H9 (cell line): ENCODE measurements around the gene ALG14. TPM values are rescaled to one million over a fixed set of nuclear protein-coding genes. Genes with fewer than 3 reads are reported as not detected.

ENCODE experiments used
- DNase-seq: peaks from one replicate; pipeline ENCODE4 v3.0.0-alpha.2; 2017
- H2AFZ ChIP-seq: one replicate; pipeline ENCODE4 v1.6.1; 2013; ENCODE audit warnings: mild to moderate bottlenecking, low read length, control low read depth, moderate library complexity
- H2AK5ac ChIP-seq: 2 replicates; pipeline ENCODE4 v1.6.1; 2013; ENCODE audit warnings: low read length, control low read depth, mixed read lengths; ENCODE audit not compliant: insufficient read length
- H2BK120ac ChIP-seq: one replicate; pipeline ENCODE4 v1.6.1; 2013; ENCODE audit warnings: low read depth, mild to moderate bottlenecking, low read length, control low read depth, inconsistent platforms; ENCODE audit not compliant: poor library complexity, severe bottlenecking
- H2BK12ac ChIP-seq: 2 replicates; pipeline ENCODE4 v1.6.1; 2013; ENCODE audit warnings: low read length, control low read depth, mixed read lengths, low read depth; ENCODE audit not compliant: insufficient read length
- H2BK15ac ChIP-seq: 2 replicates; pipeline ENCODE4 v1.6.1; 2013; ENCODE audit warnings: low read depth, low read length, control low read depth
- H2BK20ac ChIP-seq: one replicate; pipeline ENCODE4 v1.6.1; 2013; ENCODE audit warnings: low read depth, mild to moderate bottlenecking, low read length, control low read depth, inconsistent platforms; ENCODE audit not compliant: poor library complexity, severe bottlenecking
- H2BK5ac ChIP-seq: 2 replicates; pipeline ENCODE4 v1.6.1; 2013; ENCODE audit warnings: low read length, control low read depth, mixed read lengths; ENCODE audit not compliant: insufficient read length
- H3K14ac ChIP-seq: 2 replicates; pipeline ENCODE4 v1.6.1; 2013; ENCODE audit warnings: low read length, control low read depth; ENCODE audit not compliant: insufficient read depth
- H3K18ac ChIP-seq: 2 replicates; pipeline ENCODE4 v1.6.1; 2013; ENCODE audit warnings: low read depth, mild to moderate bottlenecking, mixed read lengths, low read length, control low read depth; ENCODE audit not compliant: insufficient read length
- H3K23ac ChIP-seq: 2 replicates; pipeline ENCODE4 v1.6.1; 2013; ENCODE audit warnings: low read length, control low read depth, mixed read lengths, low read depth; ENCODE audit not compliant: insufficient read length
- H3K23me2 ChIP-seq: 2 replicates; pipeline ENCODE4 v1.6.1; 2013; ENCODE audit warnings: low read depth, mild to moderate bottlenecking, mixed read lengths, low read length, control low read depth; ENCODE audit not compliant: insufficient read length, poor library complexity, severe bottlenecking
- H3K27ac ChIP-seq: 2 replicates; pipeline ENCODE4 v1.5.1; 2013; ENCODE audit warnings: low read length, control low read depth, mixed read lengths, low read depth; ENCODE audit not compliant: insufficient read length
- H3K27me3 ChIP-seq: 2 replicates; pipeline ENCODE4 v1.6.1; 2013; ENCODE audit warnings: low read length, control low read depth, inconsistent platforms; ENCODE audit not compliant: insufficient read depth
- H3K4ac ChIP-seq: 2 replicates; pipeline ENCODE4 v1.6.1; 2013; ENCODE audit warnings: low read depth, mild to moderate bottlenecking, control low read depth, inconsistent platforms, low read length, moderate library complexity
- H3K4me1 ChIP-seq: 2 replicates; pipeline ENCODE4 v1.6.1; 2013; ENCODE audit warnings: low read length, control low read depth, inconsistent platforms; ENCODE audit not compliant: insufficient read depth
- H3K4me2 ChIP-seq: 2 replicates; pipeline ENCODE4 v1.6.1; 2013; ENCODE audit warnings: low read length, control low read depth, mixed read lengths; ENCODE audit not compliant: insufficient read length, insufficient read depth
- H3K56ac ChIP-seq: 2 replicates; pipeline ENCODE4 v1.6.1; 2013; ENCODE audit warnings: low read depth, mild to moderate bottlenecking, mixed read lengths, low read length, control low read depth; ENCODE audit not compliant: insufficient read length
- H3K79me1 ChIP-seq: 2 replicates; pipeline ENCODE4 v1.6.1; 2013; ENCODE audit warnings: low read depth, mild to moderate bottlenecking, moderate library complexity, low read length, control low read depth, inconsistent platforms; ENCODE audit not compliant: insufficient read depth, poor library complexity, severe bottlenecking
- H3K79me2 ChIP-seq: 2 replicates; pipeline ENCODE4 v1.6.1; 2013; ENCODE audit warnings: low read length, control low read depth, inconsistent platforms; ENCODE audit not compliant: insufficient read depth
- H3K9ac ChIP-seq: 2 replicates; pipeline ENCODE4 v1.6.1; 2013; ENCODE audit warnings: low read length, control low read depth, mixed read lengths; ENCODE audit not compliant: insufficient read length; ENCODE audit errors: extremely low read depth
- H3K9me3 ChIP-seq: one replicate; pipeline ENCODE4 v1.6.1; 2013; ENCODE audit warnings: low read depth, low read length, inconsistent platforms; ENCODE audit not compliant: control insufficient read depth
- H3T11ph ChIP-seq: one replicate; pipeline ENCODE4 v1.6.1; 2013; ENCODE audit warnings: mild to moderate bottlenecking, low read length, control low read depth, inconsistent platforms
- H4K20me1 ChIP-seq: one replicate; pipeline ENCODE4 v1.6.1; 2013; ENCODE audit not compliant: control insufficient read depth, insufficient read length, insufficient read depth
- H4K5ac ChIP-seq: 2 replicates; pipeline ENCODE4 v1.6.1; 2013; ENCODE audit warnings: low read depth, mild to moderate bottlenecking, mixed read lengths, low read length, control low read depth; ENCODE audit not compliant: insufficient read length
- H4K8ac ChIP-seq: replicated peaks from 2 replicates; pipeline ENCODE4 v1.6.1; 2013; ENCODE audit warnings: low read length, control low read depth, mixed read lengths, low read depth; ENCODE audit not compliant: insufficient read length
- H4K91ac ChIP-seq: 2 replicates; pipeline ENCODE4 v1.6.1; 2013; ENCODE audit warnings: low read depth, mild to moderate bottlenecking, moderate library complexity, mixed read lengths, low read length, control low read depth; ENCODE audit not compliant: insufficient read length
- H3K27ac Mint-ChIP-seq, 3 experiments: 2 replicates in 2 of 3; 3 replicates in 1 of 3; pipeline ENCODE4 v1.8.0; 2020 to 2021; ENCODE audit warnings: mixed read lengths in 3 of 3, mild to moderate bottlenecking in 1 of 3, moderate library complexity in 1 of 3
- H3K27me3 Mint-ChIP-seq: 2 replicates; pipeline ENCODE4 v1.8.0; 2021; ENCODE audit warnings: low read depth, mild to moderate bottlenecking, moderate library complexity, mixed read lengths
- H3K36me3 Mint-ChIP-seq, 3 experiments: 2 replicates in 2 of 3; 3 replicates in 1 of 3; pipeline ENCODE4 v1.8.0; 2020 to 2021; ENCODE audit warnings: low read depth in 3 of 3, mixed read lengths in 3 of 3; ENCODE audit not compliant: insufficient read depth in 1 of 3
- H3K4me1 Mint-ChIP-seq, 2 experiments: 2 replicates each; pipeline ENCODE4 v1.8.0; 2020; ENCODE audit warnings: mixed read lengths in 2 of 2
- H3K4me3 Mint-ChIP-seq, 2 experiments: 2 replicates in 1 of 2; 3 replicates in 1 of 2; pipeline ENCODE4 v1.8.0; 2020 to 2021; ENCODE audit warnings: mild to moderate bottlenecking in 2 of 2, mixed read lengths in 2 of 2, moderate library complexity in 1 of 2
- H3K9me3 Mint-ChIP-seq, 2 experiments: 2 replicates in 1 of 2; 3 replicates in 1 of 2; pipeline ENCODE4 v1.8.0; 2020; ENCODE audit warnings: mild to moderate bottlenecking in 2 of 2, mixed read lengths in 2 of 2, moderate library complexity in 1 of 2
- CTCF ChIP-seq: fragments of 200-600 bp; sonication (generic); conservative IDR thresholded peaks from 3 replicates; pipeline ENCODE4 v1.8.0; 2021; ENCODE audit warnings: antibody characterized with exemption, mild to moderate bottlenecking
- WGBS: extraction: QIAGEN DNeasy Blood & Tissue Kit; methylation state at CpG from one replicate; pipeline ENCODE4 v1.1.7; 2013; ENCODE audit warnings: missing lambda C conversion rate, low lambda C conversion rate, mixed read lengths; ENCODE audit not compliant: insufficient read length; ENCODE audit errors: extremely low coverage; 5-methylcytosine and 5-hydroxymethylcytosine counted together
- total RNA-seq: library from RNA; stranded (reverse); gene quantifications from 2 replicates; pipeline ENCODE4 v1.2.1, GENCODE V29; 2021

The ALG14 gene
- total RNA-seq, 1 experiment from 2014 or later = 2.5 TPM

- Histone ChIP-seq H3K4me2 (no peak overlapping the region), H2BK20ac (no peak overlapping the region), H4K8ac (no peak overlapping the region), H3T11ph (no peak overlapping the region), H3K9ac (no peak overlapping the region), H3K18ac (no peak overlapping the region), H3K4me1 (no peaks in the 10 kb centered on the region), H2BK120ac (no peak overlapping the region), H2BK15ac (no peak overlapping the region), H2BK12ac (no peak overlapping the region), H3K9me3 (no peaks in the 10 kb centered on the region), H4K91ac (no peak overlapping the region), H2AFZ (no peak overlapping the region), H3K27ac (no peak overlapping the region), H3K23ac (no peak overlapping the region), H4K20me1 (no peaks in the 10 kb centered on the region), H3K79me2 (no peaks in the 10 kb centered on the region), H2AK5ac (no peak overlapping the region), H4K5ac (no peak overlapping the region), H2BK5ac (no peak overlapping the region), H3K4ac (no peak overlapping the region), H3K56ac (no peak overlapping the region), H3K27me3 (no peaks in the 10 kb centered on the region), H3K14ac (no peak overlapping the region), H3K79me1 (no peaks in the 10 kb centered on the region), H3K23me2 (no peaks in the 10 kb centered on the region)
- H3K36me3 Mint-ChIP-seq = no peaks in the 10 kb centered on the region; a peak in 1 of 7 replicates
- no peaks in the 10 kb centered on the region; a peak in 1 of 5 replicates for H3K9me3 Mint-ChIP-seq
- no CpG with 5 or more reads among the region's 6 CpGs for WGBS
- no peak overlapping the region for H3K4me3 Mint-ChIP-seq
- no peak for DNase-seq
- peaks cover 0 to 3% of the 10 kb centered on the region in 2 experiments; a peak in 2 of 4 replicates for H3K4me1 Mint-ChIP-seq
- H3K27me3 Mint-ChIP-seq = no peaks in the 10 kb centered on the region
- no peak for TF ChIP-seq CTCF
- H3K27ac Mint-ChIP-seq = no peak overlapping the region
These were observed 15.4 kb downstream of the ALG14 start for GRCh38 chr1:95057351-95057750.
